Astrocyte of the hippocampus (primary cell): ENCODE data around the gene CLRN3.

Source experiments
- DNase-seq: peaks from one replicate; pipeline ENCODE4 v3.0.0; 2011; ENCODE audit warnings: low read depth, low spot score

The CLRN3 gene

DNA sequence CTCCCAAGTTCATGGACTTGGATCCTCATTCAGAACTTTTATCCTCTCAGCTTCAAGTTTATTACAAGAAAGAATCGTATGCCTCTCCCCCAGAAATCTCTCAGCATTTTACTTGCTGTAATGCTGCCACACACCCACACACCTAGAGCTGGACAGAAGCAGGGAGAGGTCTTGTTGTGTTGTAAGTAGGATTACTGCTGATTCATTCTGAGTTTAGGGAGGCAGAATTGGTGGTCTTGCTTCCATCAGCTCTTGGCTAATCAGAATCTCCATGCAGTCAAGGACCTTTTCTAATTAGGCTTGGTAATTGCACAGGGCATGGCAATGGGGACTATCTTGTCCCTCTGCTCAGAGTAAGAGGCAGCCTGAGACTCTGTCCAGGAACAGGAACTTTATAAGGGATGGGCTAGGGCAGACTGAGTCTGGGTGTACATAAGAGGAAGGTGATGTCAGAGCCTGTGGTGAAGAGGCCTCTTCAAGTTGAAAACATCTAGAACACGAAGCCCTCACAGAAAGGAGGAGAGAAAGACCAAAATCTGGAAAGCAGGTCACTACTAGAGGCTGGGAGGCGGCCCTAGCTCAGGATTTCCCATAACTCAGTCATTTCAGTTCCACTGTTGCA is 7.1 kb upstream of the CLRN3 start:
- no peak for DNase-seq

DNA sequence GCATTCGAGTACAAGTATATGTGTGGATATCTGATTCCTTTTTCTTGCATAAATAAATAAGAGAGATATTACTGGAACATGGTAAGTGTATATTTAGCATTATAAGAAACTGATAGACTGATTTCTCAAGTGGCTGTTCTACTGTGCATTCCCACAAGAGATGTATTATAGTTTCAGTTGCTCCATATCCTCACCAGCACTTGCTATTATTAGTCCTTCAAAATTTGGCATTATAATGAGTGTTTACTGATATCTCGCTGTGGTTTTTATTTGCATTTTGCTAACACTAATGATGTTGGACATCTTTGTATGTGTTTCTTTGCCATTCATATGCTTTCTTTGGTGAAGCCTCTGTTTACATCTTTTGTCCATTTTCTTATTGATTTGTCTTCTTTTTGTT is 4.4 kb upstream of the CLRN3 start:
- no peak for DNase-seq

DNA sequence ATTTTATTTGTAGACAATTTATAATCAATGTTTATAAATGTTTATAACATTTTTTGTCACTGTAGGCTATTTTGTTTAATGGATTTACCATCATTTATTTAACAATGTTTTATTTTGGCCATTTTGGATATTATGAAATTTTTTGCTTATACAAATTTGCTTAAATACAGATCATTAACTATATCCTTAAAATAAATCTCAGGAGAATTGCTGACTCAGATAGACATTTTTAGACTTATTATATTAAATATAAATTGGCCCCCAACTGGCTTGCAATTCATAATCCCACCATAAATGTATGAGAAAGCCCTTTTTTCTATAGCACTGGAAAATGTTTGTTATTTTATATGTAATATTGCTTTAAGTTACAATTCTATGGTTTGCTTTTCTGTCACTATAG is 3.8 kb upstream of the CLRN3 start:
- no peak for DNase-seq

DNA sequence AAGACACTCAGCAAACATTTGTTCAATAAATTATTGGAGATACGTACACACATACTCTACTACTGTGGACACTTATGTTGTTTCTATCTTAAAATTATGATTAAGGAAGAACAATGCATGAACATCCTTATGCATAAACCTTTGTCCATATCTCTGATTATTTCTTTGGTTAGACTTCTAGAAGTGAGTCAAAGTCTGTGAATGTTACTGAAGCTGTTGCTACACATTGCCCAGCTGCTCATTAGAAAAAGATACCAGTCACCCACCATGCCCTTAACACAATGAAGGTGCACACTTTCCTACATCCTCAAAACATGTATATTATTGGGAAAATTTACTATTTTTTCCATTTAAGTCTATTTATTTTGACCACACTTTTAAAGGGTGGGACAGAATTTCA is 1.4 kb upstream of the CLRN3 start:
- DNase-seq = no peak

DNA sequence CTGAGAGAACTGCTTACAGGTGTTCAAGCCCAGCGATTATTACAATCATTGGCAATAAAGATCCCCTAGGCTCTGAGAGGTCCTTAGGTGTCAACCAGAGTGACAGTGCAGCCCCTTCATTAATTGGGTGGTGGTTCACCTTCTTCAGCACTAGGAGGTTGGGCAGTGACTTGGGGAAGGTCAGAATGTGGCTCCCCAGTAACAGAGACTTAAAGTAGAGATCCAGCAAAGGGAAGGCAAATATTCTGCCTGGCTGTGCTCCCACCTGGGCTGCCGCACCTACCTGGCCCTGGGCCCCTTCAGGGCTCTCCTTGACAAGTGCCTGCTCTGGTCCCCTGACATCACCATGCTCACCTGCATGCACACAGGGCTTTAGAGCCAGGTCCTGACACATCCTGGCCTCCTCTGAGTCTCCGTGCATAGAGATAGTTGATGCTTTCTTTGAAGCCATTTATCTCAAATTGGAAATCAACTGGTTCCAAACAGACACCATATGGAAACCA is 1.9 kb downstream of the CLRN3 start:
- DNase-seq = no peak

DNA sequence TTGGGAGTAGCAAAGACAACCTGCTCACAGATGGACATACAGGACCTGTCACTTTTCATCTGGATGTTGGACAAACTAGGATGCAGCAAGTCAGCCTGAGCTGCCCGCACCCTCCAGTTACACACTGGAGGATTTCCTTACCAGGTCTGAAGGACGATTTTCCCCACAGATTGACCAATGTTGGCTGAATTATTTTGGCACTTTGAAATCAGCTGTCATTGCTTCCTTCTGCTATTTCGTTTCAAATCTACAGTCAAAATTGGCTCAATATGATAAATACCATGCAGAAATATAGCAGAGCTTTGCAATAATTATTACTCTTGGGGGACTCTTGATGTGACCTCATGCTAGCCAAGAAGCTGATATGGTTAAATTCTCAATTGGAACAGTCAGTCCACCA is 2.5 kb downstream of the CLRN3 start:
- no peak for DNase-seq

DNA sequence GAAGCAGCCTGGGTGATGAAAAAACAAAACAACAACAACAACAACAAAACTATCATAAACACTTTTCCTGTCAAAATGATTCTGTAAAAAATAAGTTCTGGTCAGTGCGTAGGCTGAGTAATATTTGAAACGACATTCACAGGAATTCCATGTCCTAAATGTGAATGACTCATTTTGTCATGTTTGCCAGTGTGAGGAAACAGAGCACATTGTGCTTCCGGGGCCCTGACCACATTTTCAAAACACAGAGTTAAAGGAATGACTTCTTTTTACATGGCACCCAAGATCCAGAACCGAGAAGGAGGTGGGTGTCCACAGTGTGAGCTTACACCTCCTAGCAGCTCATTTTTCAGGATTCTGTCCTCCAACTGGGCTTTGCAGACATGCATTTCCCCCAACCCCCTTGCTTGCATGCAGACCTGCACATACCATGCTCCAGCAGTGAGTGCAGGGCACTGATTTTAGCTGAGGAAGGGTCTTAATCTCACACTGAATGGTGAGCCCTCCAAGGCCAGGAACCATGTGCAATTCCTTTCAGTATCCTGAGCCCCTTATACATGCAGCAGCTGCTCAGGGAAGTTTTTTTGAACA is 3.0 kb downstream of the CLRN3 start:
- DNase-seq = peak; percentile 62

DNA sequence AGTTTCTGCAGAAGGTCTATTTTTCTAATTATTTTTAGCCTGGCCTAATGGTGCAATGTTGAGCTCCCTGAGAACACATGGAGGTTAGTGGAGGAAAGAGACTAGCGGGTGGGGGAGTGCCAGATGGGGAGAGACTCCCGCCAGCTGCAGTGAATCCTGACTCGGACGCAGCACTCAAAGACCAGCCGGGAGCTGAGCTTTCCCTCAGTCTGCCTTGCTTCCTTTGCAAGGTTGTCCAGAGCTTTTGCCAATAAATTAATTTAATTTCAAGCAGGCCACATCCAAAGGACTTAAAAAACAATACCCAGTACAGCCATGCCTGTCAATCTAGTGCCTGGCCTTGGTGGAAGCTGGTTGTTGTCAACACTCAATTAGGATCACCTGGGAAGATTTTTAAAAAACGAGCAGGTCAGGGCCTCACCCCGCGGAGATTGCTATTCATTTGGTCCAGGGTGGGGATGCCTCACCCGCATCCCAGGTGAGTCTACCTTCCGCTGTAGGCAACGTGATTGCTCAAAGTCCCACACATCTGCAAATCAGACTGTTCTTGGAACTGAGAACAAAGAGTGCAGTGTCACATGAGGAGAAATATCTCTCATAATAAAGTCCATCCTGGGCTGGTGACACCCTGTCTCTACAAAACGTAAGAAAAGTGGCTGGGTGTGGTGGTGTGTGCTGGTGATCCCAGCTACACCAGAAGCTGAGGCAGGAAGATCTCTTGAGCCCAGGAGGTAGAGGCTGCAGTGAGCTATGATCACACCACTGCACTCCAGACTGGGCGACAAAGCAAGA is 4.0 kb downstream of the CLRN3 start:
- no peak for DNase-seq

DNA sequence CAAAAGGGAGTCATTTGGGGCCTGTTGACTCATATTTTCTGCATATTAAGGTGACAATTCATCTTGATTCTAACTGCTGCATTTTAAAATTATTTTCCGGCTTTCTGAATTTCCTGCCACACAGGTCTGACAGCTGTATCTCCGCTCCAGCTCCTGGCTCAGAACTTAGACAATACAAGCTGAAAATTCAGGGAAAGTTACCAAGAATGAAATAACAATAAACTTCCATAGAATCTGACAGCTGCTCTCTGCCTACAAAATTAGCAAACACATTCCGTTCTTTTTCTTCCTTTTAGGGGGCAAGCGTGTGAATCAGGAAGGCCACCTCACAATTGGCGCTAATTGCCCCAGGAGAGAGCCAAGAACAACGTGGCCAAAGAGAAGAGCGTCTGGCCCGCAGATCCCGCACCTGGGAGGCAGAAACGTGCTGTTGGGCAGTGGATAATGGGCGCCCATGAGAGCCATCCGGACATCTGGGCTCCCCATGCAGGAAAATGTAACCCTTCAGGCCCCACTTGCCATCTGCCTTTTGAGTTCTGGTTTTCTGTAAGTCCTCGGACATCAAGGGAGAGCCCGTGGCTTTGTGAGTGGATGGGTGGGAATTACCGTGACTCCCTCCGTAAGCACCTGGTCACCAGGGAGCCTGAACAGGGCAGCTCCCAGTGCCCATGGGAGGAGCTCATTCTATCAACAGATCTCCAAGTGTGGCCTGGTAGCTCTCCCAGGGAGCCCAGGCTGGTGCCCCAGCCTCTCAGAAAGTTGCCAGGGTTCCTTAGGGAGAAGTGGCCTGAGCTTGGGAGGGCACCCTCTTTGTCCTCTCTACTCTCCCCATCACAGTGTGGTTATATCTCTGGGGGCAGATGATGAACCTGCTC is 5.0 kb downstream of the CLRN3 start:
- DNase-seq = no peak

DNA sequence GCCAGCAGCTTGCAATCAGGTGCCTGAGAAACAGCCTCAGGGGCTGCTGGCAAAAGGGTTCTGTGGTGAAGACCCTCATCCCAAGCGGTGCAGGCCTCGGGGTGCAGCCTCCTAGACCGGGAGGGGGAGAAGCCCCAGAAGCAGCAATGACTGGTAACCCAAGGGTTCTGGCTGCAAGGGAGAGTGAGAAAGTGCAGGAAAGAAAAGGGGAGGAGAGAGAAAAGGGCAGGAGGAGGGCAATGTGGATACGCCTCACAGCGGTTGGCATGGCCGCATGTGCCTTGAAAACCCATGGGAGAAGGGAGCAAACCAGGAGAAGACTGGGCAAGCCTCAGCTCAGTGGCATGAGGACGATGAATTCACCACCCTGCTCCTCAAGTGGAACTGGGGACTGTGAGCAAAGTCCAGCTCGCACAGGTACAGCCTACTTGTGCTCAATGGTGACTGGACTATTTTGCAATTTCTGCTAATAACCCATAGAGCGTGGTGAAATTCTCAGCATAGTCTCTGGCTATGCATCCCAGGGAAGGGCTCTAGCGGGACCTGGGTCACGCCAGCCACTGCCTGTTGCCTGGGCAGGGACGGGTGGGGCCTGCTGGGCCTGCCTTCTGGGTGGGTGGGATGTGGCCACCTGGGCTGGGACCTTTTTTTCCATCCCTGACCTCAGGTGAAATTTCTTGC is 6.2 kb downstream of the CLRN3 start:
- no peak for DNase-seq

DNA sequence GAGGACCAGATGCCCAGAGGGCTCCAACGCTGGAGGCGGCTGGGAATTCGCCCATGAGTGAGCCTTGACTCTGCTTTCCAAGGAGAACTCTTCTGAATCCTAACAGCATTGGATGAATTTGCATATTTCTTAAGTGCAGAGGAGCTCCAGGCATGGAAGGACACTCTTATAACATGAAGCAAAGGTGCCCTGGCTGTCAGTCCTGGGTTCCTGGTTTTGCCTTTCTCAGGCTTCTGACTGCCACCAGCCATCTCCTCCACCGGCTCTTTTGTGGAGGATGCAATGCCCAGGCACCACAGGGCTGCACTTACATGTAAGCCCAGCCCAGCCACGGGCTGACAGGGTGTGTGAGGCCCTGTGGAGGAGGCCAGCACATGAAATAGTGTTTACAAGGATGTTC is 8.2 kb downstream of the CLRN3 start:
- DNase-seq = no peak

DNA sequence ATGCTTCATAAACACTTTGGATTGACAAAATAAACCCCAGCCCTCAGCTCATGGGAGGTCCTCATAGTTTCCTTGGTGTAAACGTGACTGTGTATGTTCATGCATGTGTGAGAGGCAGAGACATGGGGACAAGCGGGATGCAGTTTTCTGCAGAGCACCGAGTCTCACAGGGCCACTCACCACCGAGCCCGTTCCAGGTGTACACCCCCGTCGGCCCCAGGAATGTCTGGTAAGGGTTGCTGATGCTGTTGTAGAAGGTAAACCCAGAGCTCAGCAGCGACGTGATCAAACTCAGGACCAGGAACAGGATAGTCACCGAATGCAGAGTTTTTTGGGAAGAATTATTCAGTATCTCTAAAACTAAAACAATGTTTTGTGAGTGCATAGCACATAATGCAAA is 9.2 kb downstream of the CLRN3 start:
- no peak for DNase-seq

DNA sequence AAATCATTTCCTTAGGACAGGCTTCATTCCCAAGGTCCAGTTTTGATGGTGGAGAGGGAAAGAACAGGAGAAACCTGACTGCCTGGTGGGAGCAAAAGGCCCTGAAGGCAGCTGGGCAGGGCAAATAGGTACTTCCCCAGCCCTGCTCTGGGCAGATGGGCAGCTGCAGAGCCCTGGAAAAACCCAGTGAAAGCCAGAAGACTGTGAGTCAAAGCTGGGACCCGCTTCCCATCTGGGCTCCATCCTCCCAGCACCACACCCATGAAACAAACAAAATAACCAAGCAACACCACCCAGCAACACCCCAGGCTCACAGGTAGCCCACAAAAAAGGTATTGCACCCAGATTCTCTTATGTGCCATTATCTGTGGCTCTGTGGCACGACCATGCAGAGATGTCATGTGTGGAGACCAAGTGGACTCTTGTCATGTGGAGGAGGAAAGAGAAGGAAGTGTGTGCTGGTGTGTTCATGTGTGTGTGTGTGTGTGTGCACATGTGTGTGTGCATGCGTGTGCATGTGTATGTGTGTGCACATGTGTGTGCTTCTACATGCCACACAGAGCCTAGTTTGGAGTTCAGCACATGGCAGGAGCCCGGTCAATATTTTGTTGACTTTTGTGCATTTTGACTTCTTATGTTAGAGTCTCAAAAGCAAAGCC is 9.8 kb downstream of the CLRN3 start:
- no peak for DNase-seq

DNA sequence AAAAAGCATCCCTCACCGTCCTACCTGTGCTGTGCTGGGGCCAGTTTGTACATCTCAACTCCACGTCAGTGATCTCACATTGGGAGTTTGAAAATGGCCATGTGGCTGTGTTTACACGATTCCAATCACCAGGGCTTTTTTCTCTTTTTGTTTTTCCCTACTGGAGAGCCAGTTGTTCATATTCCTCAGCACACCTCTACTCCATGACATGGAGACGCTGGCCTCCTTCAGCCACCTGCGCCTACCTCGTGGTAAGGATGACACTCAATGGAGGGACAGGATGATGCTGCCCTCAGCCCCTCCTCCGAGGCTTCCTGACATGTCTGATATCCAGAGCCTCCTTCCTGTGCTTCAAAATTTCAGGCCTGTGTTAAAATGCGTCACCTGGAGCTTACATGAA is 10.3 kb downstream of the CLRN3 start:
- DNase-seq = no peak

DNA sequence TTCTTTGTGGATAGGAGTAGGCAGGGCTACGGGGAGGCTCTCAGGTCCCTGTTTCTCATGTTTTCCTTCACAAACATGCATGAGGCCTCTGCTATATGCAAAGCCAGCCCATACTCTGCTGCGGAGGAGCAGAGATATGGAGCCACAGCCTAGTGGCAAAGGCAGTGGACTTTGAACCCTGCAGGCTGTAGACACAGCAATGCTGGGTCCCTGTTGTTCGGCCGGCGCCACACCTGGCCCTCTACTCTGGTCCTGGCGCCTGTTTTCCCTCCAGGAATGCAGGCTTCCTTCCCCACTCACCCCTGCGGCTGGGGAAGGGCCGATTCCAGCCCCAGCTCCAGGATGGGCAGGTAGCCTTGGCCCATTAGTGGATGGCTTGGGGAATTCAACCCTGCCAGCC is 11.5 kb downstream of the CLRN3 start:
- no peak for DNase-seq

DNA sequence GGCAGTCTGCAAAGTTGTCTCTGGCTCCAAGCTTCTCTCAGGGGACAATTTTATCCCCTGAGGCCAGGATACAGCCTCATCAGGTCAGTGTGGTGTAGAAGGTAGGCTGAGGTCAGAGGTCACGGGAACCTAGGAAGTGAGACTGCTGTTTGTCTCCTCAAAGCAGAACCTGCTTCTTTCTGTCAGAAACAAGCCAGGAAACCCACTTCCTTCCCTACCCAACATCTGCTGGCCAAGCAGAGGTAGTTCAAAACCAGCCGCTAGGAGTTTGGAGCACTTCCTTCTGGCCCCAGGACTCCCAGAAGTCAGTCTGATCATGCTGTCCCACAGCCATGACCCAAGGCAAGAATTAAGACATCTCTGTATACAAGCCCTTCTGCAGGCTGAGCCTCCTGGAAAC is 12.2 kb downstream of the CLRN3 start:
- no peak for DNase-seq

DNA sequence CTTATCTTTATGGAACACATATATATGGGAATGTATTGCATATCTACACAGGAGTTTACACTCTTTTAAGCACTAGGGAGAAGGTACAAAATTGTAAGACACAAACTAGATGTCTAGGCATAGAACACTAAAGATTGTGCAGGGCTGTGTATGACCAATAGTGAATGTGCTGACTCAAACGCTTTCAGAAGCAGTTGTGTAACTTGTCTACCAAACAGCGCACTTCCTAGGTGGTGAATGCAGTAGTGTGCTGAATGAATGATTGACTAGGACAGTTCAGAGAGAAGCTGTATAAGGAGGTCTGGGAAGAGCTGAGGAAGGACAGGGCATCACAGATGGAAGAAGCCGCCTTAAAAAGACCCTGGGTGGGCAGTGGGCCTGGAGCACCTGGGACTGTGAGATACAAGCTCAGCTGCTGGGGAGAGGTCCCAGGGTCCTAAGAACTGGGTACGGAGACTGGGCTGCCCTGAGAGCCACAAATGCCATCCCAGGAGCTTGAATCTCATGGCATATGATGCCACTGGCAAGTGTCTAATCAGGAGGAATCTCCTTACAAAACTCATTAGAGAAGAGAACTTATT is 14.2 kb downstream of the CLRN3 start:
- DNase-seq = no peak

DNA sequence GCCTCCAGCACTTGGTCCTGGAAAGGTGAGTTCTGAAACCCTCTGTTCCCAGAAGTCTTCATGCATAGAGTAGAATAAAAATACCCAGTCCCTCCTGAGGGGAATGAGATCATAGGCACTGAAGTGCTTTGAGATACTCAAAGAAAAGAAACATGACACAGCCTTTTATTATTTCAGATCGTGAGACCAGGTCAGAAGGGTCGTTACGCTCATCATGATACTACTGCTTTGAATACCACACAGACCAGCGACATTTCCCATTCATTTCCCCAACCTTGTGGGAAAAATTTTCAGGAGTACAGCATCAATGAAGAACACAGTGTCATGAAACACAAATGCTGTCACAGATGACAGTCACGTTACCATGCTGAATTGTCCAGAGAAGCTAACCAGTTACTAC is 15.0 kb downstream of the CLRN3 start:
- DNase-seq = no peak

DNA sequence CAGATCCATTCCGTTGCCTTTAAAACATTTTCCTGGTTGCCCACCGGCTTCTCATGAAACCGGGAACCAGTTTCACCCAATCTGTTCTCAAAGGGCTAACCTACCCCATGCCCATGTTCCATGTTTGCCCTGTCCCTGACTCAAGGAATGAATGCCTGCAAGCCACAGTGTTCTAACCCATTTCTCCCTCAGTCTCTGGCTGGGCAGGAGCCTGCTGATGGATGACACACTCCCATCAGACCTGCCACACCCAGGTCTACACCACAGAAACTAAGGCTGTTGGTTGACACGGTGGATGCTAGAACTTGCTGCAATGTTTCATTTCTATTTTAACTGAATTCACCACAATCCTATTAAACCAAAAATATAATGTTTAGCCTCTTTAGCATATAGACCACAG is 15.6 kb downstream of the CLRN3 start:
- DNase-seq = no peak

DNA sequence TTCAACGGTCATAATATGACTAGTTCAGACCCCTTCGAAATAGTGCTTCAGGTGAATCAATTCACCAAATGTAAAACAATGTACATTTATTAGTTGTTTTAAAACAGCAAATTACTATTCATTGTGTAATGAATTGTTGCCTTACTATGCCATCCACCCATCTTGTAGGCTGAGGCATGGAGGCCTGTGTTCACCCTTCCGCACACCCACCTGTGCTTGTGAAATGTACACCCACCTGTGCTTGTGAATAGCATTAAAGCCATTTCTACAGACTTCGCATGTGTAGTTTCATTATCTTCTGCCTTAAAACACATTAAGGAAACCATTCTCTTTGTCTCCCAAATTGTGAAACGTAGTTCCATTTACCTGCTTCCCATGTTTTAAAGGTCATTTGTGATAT is 16.8 kb downstream of the CLRN3 start:
- DNase-seq = no peak

DNA sequence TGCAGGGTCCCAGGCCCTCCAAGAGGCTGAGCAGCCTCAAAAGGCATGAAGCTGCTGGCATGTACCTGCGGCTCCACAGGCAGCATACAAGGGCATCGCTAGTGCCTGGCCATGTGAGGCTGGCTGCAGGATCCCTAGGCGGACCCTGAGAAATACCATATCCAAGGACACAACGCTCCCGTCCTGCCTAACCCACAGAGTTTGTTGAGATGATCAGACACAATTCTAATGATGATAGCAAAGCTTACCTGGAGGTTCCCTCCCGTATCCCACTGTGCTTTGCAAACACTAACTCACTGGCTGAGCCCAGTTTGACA is 17.3 kb downstream of the CLRN3 start:
- no peak for DNase-seq
